Thyroid gland (tissue), 4 donors: ENCODE measurements around the gene FAM222A.

ENCODE experiments used
- POLR2A ChIP-seq, 2 donors: fragments of 450-650 bp; IDR thresholded peaks; one replicate each; pipeline ENCODE4 v1.6.1; 2017; ENCODE audit warnings: antibody characterized with exemption in 2 of 2, mild to moderate bottlenecking in 2 of 2, moderate library complexity in 1 of 2
- TF ChIP-seq, protein P1 (sequence below), 6 experiments: fragments of 200-600 bp in 3 of 6; fragments of 450-650 bp in 3 of 6; sonication (generic) in 3 of 6; IDR thresholded peaks; one replicate each; pipeline ENCODE4 v1.5.1; 2016 to 2019; ENCODE audit warnings: antibody characterized with exemption in 6 of 6, mild to moderate bottlenecking in 2 of 6, inconsistent platforms in 1 of 6, moderate library complexity in 1 of 6

DNA sequence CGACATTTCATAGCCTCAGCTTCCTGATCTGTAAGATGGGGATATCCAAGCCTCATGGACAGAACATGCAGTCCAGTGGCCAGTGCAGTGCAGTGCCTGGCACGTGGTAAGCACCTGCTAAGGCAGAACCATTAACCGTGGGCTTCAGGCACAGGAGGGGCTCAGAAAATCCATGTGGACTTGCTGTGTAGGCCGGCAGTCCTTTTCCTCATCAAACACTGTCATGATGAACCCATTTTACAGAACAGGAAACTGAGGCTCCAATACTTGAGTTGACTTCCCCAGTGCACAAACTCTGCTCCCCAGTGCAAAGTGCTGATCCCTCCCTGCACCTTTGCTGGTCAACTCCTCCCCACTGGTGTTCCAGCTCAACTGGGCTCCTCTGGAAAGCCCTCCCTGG, 101.6 kb downstream of the FAM222A start:
- TF ChIP-seq, protein P1, sequence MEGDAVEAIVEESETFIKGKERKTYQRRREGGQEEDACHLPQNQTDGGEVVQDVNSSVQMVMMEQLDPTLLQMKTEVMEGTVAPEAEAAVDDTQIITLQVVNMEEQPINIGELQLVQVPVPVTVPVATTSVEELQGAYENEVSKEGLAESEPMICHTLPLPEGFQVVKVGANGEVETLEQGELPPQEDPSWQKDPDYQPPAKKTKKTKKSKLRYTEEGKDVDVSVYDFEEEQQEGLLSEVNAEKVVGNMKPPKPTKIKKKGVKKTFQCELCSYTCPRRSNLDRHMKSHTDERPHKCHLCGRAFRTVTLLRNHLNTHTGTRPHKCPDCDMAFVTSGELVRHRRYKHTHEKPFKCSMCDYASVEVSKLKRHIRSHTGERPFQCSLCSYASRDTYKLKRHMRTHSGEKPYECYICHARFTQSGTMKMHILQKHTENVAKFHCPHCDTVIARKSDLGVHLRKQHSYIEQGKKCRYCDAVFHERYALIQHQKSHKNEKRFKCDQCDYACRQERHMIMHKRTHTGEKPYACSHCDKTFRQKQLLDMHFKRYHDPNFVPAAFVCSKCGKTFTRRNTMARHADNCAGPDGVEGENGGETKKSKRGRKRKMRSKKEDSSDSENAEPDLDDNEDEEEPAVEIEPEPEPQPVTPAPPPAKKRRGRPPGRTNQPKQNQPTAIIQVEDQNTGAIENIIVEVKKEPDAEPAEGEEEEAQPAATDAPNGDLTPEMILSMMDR (IDR thresholded peaks at IDR 0.05) = no peak
- TF ChIP-seq POLR2A (IDR thresholded peaks at IDR 0.05) = no peak
